SKM-1 (cell line): ENCODE measurements around the gene ZYG11B.
"Not testable (repeated sequence)": the region's sequence is repeated elsewhere in the genome, so short reads cannot be mapped to it uniquely, and the experiment has no call there.

Experiments used
- DNase-seq: peaks from one replicate; lab custom pipeline; 2025; ENCODE audit not compliant: unreplicated experiment; lab: John Stamatoyannopoulos, UW

The ZYG11B gene

DNA sequence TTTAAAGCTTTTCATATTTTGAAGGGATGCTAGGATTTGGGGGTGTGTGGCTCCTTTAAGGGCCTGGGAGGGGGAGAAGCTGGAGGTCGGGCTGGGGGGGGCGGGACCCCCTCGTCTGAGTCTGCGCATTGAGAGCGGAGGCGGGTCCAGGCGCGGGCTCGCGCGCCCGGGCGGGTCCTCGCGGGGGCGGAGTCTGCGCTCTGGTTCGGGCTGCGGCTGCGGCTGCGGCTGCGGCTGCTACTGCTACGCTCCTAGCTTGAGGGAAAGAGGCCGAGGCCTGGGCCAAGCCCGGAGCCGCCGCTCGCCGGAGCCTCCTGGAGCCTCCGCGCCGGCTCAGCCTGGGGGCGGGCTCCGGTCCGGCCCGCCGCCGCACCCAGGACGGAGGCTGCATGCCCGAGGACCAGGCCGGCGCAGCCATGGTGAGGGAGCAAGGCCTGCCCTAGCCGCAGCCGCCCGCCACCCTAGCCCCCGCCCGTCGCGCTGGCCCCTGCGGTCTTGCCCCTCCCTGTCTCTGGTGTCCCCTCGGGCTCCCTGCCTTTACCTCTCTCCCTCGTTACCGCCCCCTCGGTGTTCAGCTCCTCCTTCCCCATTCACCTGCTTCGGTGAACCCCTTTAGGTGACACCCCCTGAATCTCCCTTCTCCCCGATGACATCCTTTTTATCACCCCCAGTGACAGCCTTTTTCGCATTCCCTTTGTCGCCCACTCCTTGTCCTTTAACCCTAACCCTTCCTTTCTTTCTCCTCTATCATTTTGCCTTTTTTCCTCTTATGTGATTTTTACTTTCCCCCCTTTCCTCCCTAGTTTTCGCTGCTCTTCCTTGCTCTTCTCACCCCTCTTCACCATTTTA, at the start of gene ZYG11B:
ZYG11B (plus strand) TSS at position 189 of the 849 bp plus-strand sequence; CDS start at position 390, 201 bp downstream.
- DNase-seq = peak; percentile 74

DNA sequence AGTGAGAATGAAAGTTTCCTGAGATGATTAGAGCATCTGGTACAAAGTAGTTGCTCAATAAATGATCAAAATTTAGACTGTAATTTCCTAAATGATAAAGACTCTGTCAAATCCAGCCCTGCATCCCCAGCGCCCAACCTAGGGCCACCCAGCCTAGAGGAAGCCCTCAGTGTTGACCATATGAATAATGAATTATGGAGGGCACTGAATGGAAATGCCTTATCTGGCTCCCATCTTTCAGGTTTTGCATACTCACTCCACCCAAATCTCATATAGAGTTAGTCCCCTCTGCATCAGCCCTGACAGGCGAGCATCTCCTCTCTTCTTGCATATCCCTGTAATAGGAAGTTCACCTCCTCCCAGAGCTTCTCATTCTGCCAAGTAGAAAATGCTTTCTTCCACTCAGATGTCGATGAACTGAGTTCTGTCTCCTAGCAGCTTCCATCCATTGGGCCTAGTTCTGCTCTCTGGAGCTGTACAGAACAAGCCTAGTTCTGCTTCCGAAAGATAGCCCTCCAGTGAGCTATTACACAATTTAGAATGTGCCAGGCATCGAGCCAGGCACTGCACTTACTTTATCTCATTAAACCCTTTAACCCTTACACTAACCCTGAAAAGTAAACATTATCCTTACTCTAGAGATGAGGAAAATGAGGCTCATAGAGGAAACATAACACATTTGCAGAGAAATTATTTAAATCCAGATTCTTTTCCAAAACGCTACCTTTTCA, 49.0 kb upstream of the ZYG11B start:
- DNase-seq = no peak

DNA sequence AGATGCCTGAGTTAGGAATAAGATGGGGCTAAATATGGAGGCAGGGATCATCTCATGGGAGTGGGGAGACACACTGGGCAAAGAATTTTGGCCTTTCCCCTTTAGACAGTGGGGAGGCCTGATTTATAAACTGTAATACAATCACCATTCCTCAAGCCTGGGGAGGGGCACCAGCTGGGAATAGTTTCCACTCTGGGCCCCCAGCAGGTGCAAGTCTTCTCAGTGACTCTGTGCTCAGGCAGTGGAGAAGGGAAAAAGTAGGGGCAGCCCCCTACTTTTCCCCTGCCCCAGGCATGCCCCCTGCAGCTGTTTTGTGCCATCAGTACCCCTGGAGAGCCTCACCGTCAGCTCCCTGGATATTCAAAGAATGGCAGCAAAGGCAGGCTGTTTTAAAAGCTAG, 47.2 kb upstream of the ZYG11B start:
- DNase-seq = no peak

DNA sequence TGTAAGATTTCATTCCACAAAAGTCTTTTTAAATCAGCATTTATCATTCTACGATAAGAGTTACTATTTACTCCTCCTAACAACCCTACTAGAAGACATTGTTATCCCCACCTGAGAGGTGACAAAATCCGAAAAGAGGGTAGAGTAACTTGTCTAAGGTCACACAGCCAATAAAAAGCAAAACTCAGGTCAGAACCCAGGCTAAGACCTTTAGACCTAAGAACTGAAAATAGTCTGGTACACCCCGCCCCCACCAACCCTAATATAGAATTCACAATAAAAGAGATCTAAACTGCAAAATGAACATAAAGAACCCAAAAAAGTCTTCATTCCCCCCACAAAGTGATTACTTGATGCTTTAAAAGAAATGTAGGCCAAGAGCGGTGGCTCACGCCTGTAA, 46.8 kb upstream of the ZYG11B start:
- DNase-seq = no peak

DNA sequence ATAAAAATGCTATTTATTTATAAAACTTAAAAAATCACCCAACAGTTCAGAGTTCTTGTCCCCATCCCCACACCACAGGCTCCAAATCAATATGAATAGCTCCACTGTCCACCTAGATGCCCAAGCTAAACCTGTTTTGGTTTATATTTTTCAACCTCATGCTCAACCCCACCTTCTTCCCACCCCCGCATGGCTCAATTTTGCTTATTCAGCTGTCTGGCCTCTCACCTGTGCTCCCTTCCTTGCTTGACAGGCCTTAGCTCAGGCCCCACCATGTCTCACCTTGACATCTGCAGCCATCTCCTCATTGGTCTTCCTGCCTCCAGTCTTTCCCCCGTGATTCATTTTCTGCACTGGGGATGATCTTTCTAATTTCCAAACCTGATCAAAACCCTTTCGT, 45.9 kb upstream of the ZYG11B start:
- DNase-seq = no peak

DNA sequence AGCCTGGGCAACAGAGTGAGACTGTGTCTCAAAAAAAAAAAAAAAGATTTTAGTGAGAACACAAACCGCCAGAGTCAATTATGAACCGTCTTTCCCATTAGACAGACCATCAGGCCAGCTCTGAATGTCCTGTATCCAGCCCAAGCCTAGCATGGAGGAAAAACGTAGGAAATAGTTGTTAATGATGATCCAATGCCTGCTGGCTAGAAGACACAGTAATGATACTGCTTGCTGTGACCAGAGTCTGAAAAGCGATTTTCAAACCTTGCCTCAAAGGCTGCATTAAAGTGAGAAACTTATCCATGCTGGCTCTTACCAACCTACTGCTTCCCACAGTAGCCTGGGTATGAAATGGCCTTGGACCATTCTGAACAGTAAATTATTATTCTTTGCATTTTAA, 45.1 kb upstream of the ZYG11B start:
- no peak for DNase-seq

DNA sequence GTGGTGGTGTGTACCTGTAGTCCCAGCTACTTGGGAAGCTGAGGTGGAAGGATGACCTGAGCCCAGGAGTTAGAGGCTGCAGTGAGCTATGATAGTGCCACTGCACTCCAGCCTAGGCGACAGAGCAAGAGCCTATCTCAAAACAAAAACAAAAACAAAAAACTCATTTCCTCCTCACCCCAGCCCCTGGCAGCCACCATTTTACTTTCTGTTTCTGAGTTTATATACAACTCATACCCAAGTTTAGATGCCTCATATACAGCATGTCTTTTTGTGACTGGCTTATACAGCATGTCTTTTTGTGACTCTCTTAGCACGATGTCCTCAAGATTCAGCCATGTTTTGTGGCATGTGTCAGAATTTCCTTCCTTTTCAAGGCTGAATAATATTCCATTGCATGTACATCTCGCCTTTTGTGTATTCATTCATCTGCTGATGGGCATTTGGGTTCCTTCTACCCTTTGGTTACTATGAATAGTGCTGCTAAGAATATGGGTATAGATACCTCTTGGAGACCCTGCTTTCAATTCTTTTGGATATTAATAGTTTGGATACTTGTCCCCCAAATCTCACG, 42.8 kb upstream of the ZYG11B start:
- DNase-seq = no peak

DNA sequence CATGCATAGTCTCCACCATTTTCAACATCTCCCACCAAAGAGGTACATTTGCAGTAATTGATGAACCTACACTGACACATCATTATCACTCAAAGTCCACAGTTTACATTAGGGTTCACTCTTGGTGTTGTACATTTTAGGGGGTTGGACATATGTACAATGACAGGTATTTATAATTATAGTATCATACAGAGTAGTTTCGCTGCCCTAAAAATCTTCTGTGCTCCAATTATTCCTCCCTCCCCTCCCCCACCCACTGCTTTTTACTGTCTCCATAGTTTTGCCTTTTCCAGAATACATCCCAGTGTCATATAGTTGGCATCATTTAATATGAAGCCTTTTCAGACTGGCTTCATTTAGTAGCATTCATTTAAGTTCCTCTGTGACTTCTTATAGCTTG, 41.7 kb upstream of the ZYG11B start:
- no peak for DNase-seq

DNA sequence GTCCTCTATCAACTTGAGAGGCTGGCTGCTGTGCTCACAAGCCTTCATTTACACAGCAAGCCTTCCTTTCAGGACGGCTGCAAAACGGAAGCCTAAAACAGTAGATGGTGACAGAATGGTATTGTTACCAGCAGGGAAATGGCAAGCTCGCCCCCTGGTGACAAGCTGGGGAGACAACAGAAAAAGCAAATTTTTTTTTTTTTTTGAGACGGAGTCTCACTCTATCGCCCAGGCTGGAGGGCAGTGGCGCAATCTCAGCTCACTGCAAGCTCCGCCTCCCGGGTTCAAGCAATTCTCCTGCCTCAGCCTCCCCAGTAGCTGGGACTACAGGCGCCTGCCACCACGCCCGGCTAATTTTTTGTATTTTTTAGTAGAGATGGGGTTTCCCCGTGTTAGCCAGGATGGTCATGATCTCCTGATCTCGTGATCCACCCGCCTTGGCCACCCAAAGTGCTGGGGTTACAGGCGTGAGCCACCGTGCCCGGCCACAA, 39.9 kb upstream of the ZYG11B start:
- peak; percentile 61 for DNase-seq

DNA sequence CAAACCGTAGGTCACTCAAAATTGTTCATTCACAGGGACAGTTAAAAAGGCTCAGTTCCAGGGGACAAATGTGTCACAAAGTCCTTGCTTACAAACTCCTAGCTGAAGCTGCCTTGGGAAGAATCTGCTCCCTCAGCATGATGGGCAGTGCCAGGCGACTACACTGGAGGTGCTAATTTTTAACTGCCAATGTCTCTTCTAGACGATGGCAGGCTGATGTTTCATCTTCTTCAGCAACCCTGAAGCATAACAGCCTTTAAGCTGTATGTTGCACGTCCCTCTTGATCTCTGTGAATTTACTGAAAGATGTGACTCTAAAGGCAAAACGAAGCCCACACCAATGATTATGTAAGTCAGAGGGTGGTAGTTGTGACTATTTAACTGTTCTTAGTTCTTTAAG, 39.4 kb upstream of the ZYG11B start:
- DNase-seq = no peak

DNA sequence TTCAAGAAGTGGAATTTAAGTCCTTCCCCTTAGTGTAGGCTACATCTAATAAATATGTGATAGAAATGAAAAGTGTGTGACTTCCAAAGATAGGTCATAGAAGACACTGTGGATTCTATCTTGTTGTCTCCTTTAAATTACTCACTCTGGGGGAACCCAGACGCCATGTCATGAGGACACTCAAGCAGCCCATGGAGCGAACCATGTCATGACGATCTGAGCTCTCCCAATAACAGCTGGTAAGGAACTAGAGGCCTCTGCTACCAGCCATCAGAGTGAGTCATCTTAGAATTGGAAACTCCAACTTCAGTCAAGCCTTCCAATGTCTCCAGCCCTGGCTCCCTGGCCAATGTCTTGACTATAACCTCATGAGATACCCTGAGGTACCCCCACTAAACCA, 34.4 kb upstream of the ZYG11B start:
- no peak for DNase-seq

DNA sequence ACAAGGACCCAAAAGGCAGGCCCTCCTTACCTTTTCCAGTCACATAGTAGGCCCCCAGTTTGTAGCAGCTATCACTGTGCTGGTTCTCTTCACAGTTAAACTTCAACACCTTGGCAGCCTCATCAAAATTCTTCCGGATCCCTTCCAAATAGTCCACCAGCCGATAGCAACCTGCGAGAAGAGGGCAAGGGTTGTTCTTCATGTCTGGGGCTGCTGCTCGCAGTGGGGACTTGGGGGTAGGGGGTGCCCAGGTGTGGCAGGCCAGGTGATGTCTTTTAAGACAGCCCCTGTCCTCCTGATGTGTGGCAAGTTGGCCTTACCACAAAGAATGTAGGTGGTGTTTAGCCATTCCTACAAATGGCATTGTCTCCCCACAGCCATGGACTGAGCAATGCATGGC, 33.6 kb upstream of the ZYG11B start:
- DNase-seq = no peak

DNA sequence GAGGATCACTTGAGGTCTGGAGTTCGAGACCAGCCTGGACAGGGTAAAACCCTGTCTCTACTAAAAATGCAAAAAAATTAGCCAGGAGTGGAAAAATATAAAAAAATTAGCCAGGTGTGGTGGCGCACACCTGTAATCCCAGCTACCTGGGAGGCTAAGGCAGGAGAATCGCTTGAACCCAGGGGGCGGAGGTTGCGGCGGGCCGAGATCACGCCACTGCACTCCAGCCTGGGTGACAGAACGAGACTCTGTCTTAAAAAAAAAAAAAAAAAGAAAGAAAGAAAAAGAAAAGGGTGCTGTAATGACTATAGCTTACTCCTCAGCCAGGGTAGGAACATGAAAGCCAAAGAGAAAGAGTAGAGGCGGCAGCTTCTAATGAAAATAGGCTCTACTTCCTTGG, 32.9 kb upstream of the ZYG11B start:
- not testable (repeated sequence) for DNase-seq

DNA sequence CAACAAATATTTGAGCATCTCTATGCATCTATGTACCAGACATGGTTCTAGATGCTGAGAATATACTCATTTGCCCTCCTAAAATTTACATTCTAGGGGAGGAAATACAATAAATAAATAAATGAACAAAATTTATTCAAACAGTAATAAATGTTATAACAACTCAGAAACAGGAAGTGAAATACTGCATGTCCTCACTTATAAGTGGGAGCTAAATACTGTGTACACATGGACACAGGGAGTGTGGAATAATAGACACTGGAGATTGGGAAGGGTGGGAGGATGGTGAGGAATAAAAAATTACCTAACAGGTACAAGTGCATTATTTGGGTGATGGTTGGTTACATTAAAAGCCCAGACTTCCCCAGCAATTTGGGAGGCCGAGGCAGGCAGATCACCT, 32.4 kb upstream of the ZYG11B start:
- no peak for DNase-seq

DNA sequence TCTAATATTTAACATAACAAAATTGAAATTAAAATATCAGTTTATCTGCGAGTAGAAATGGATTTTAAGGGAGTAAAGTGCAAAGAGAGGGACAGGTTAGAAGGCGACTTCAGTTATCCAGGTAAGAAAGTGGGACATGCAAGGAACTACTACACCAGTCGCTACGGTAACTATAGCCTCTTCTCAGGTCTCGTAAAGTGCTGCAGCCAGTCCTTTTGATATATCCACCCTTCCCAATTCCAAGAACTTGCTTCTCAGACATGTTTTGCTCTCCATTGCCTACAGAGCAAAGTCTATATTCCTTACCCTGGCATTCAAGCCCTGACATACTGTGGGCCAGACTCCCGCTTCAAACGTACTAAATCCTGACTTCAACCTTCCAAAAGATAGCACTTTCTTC, 30.6 kb upstream of the ZYG11B start:
- no peak for DNase-seq

DNA sequence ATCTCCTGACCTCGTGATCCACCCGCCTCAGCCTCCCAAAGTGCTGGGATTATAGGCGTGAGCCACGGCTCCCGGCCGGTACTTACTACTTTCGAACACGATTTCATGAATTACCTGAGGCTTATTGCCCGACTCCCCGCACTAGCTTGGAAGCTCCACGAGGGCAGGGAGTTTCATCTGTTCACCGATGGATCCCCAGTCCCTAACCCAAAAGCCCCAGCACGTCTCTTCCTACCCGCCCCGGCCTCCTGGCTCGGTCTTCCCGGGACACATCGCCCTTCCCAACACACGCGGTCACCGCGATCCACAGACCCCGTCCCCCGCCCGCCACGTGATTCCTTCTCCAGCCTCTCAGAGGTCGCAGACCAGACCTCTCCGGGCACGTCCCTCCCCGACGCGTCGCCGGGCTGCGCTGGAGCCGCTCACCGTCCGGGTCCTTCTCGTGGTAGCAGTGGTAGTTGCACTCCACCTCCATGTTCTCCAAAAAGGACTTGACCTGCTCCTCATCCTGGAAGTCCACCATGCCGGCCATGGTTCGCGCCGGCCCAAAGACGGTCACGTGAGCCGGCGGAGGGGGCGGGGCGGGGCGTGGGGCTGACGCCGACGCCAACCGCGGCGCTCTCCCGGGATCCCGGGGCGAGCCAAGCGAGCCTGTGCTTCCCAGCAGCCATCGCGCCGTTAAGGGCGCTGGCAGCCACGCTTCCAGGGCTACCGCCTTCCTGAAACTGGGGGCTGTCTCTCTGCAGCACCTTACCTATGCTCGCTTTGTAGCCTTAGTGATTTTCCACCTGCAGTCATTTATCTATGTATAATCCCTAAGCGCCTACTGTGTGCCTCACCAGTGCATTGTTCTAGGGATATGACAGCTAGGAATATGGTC, 28.2 kb upstream of the ZYG11B start, which contains the start of gene COA7:
COA7 (minus strand) TSS at position 553 of the 880 bp plus-strand sequence; CDS start at position 532, 21 bp downstream.
- peak; percentile 26 for DNase-seq

DNA sequence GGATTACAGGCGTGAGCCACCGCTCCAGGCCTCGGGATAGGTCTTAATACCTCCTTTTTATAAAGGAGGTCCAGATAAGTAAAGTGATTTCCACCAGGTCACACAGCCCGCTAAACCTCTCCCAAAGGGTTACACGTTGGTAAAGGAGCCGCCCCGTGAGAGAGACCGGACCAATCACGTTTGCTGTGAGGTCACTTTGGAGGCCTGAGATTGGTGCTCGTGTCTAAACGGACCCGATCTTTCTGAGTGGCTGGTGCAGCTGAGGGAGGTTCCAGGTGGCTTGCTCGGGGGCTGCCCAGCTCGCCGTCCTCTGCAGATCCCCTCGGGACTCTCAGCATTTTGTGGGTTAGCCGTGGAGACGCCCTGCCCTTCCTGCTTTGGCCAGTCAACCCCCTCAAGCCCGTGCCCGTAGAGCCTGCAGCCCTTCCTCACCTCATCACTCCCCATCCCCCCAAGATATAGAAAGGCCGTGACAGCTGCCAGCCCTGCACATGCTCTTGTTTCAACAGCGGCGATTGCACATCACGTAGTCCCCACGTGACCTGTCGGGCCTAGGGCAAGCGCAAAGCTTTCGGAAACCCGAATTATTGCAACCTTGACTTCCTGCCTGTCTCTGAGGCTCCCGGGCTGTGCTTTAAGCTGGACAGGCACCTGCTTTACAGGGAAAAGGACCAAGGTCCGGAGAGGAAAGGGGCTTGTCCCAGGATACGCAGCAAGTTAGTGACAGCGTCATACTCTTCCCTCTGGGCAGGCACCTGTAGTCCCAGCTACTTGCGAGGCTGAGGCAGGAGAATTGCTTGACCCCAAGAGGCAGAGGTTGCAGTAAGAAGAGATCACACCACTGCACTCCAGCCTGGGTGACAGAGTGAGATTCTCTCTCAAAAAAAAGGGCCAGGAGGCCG, 23.1 kb upstream of the ZYG11B start:
- peak; percentile 90 for DNase-seq

DNA sequence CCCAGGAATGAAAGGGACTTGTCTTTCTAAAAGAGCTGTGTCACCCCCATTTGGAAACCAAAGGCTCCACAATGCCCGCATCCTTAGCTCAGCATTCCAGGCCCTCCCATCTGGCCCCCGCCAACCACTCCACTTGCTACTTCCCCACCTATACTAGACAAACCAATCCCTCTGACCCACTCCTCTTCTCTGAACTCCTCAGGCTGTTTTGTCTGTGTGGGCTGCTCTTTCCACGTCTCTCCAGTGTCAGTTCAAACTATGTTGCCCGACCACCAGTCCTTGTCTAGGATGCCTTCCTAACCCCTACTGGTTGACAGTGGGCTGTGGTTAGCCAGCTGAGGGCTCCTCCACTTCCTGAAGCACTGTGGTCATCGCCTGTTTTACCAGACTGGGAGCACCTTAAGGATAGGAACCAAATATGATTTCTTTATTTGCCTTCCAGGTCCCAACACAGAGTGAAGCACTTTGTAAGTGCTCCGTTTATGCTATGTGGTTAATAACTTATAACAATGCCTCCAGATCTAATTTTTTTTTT, 20.1 kb upstream of the ZYG11B start:
- DNase-seq = no peak
